Fibroblast of pulmonary artery (primary cell): Measurements from ENCODE around the gene EPHB1.

Source experiments
- DNase-seq: peaks from one replicate; pipeline ENCODE4 v3.0.0-alpha.2; 2010; ENCODE audit warnings: low read depth
- H3K4me3 ChIP-seq: replicated peaks from 2 replicates; pipeline ENCODE4 v1.5.1; 2011; ENCODE audit warnings: low read depth, mild to moderate bottlenecking, control low read depth, low read length, moderate library complexity
- TF ChIP-seq, protein P1 (sequence below): IDR thresholded peaks from 2 replicates; pipeline ENCODE4 v1.5.1; 2011; ENCODE audit warnings: mild to moderate bottlenecking, control low read depth, low read length, inconsistent platforms; ENCODE audit errors: missing control alignments

Gene EPHB1

DNA sequence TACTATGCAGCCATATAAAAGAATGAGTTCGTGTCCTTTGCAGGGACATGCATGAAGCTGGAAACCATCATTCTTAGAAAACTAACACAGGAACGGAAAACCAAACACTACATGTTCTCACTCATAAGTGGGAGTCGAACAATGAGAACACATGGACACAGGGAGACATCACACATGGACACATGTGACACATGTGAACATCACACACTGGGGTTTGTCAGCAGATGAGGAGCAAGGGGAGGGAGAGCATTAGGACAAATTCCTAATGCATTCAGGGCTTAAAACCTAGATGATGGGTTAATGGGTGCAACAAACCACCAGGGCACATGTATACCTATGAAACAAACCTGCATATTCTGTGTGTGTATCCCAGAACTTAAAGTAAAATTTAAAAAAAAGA lies 408.0 kb downstream of the EPHB1 start:
- TF ChIP-seq, protein P1, sequence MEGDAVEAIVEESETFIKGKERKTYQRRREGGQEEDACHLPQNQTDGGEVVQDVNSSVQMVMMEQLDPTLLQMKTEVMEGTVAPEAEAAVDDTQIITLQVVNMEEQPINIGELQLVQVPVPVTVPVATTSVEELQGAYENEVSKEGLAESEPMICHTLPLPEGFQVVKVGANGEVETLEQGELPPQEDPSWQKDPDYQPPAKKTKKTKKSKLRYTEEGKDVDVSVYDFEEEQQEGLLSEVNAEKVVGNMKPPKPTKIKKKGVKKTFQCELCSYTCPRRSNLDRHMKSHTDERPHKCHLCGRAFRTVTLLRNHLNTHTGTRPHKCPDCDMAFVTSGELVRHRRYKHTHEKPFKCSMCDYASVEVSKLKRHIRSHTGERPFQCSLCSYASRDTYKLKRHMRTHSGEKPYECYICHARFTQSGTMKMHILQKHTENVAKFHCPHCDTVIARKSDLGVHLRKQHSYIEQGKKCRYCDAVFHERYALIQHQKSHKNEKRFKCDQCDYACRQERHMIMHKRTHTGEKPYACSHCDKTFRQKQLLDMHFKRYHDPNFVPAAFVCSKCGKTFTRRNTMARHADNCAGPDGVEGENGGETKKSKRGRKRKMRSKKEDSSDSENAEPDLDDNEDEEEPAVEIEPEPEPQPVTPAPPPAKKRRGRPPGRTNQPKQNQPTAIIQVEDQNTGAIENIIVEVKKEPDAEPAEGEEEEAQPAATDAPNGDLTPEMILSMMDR: no peak
- no peak overlapping the region for H3K4me3 ChIP-seq
- DNase-seq: no peak

DNA sequence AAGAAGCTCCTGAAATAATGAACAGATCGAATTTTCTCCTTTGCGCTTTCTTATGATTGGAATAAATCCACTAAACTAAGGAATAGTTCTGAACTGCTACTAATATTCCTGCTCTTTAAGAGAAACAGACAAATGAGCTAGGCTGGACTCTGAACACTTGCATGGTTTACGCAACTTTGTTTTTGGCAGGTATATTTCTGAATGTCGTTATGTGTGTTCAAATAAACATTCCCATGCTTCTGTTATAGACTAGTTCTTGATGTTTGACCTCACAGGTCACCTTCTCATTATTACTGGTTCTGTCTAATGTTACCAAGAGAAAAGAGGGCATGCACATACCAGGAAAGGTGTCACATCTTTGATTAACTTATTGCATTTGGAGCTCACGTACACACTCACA lies 418.2 kb downstream of the EPHB1 start:
- no peak for DNase-seq
- no peak overlapping the region for H3K4me3 ChIP-seq
- TF ChIP-seq, protein P1: no peak

DNA sequence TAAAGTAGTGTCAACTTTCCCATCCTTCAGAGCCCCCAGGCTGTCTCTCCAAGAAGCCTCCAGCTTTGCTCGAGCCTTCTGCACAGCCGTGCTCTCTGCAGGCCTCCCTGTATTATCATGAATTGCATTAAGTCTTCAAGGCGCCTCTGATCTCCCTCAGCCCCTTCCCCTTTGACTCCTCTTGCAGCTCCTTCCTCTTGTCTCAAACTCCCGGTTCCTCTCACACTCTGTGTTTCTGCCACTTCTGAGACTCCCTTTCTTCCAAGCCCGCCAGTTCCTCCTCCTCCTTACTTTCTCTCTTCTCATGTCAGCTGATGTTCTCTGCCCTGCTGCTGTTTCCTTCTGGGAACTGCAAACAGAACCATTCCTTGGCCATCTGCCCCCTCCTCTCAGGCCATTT lies 418.8 kb downstream of the EPHB1 start:
- TF ChIP-seq, protein P1: no peak
- DNase-seq: no peak
- no peak overlapping the region for H3K4me3 ChIP-seq

DNA sequence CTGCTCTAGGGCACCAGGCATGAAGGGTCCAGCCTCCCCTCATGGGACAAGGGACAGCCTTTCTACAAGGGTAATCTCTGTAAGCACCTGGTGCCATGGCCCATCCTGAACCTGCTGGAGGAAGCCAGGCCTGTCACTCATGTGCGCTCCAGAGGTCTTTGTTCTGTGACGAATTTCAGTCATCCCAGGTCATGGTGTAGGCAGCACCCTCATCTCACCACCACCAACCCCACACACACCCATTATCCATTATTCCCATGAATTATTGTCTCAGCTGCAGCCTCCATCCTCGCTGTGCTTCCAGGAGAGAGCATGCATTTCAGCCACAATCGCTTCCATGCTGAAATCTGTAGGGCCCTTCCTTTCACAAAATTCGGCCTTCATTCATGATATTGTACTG lies 419.3 kb downstream of the EPHB1 start:
- no peak for DNase-seq
- H3K4me3 ChIP-seq: no peak overlapping the region
- TF ChIP-seq, protein P1: no peak

DNA sequence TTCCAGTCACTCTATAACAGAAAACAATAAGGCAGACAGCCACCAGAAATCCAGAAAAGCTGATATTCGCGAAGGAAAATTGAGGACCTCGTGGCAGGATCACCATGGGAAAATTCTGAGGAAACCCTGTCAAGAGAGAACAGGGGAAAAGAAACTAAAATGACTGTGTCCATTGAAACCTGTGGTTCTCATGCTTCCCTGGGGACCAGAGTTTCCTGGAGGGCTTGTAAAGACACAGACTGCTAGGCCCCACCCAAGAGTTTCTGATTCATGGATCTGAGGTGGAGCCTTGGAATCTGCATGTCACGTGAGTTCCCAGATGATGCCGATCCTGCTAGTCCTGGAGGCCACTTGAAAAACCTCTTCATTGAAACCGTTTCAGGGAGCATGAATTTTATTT lies 420.5 kb downstream of the EPHB1 start:
- no peak overlapping the region for H3K4me3 ChIP-seq
- TF ChIP-seq, protein P1: no peak
- DNase-seq: no peak

DNA sequence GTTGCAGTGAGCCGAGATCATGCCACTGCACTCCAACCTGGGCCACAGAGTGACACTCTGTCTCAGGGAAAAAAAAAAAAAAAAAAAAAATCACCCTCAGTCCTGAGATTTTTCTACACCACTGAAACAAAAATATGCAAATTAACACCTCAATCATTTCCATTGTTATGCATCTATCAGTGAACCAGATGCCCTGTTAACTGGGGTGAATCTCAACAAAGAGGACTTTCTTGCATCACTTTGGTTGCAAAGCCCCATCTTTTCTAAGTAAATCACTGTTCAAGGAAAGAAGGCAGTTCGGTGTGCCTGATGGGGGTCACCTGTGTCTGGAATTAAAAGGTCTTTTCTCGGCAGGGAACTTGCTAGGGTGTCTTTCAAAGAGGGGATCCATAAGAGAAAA lies 421.6 kb downstream of the EPHB1 start:
- TF ChIP-seq, protein P1: no peak
- DNase-seq: no peak
- H3K4me3 ChIP-seq: no peak overlapping the region

DNA sequence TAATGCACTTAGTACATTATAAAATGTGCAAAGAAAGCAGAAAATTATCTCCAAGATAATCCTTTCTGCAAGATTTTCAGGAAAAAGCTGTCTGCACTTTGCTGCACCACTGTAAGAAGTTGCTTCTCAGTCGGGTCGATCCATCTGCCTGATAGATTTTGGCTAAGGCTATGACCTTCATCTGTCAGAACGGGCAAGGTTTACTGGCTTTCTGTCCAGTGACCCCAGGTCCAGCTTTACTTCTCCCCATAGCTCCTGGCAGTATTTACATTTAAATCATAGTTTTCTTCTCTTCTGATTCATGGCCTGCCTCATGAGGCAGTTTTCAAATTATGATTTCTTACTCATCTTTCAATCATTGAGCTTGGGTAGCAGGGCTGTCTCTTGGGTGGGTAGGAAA lies 422.7 kb downstream of the EPHB1 start:
- no peak for DNase-seq
- TF ChIP-seq, protein P1: no peak
- no peak overlapping the region for H3K4me3 ChIP-seq
